ENCODE data around the gene ALK. TPM values are rescaled to one million over a fixed set of nuclear protein-coding genes. Genes with fewer than 3 reads are reported as not detected.
A peak's percentile ranks its signal among the peaks of the same experiment; 100 is the strongest.

ALK gene
- 0.03 TPM for polyA plus RNA-seq (2013, experiment 1 of 2)
- 0.01 TPM for polyA plus RNA-seq (2013, experiment 2 of 2)

DNA sequence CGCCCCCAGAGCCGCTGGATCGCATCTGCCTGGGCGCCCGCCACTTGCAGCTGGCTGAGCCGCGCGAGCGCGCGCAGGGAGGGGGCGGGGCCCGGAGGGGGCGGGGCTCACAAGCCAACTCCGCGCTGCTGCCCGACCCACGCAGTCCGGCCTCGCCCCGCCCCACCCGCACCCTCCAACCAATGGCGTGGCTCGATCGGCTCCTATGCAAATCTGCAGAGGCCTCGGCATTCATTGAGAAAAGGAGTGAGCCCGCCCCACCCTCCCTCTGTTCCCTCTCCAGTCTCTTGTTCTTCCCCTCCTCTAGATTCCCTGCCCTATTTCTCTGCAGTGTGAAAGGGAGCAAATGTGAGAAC lies at the start of gene ALK:
ALK (minus strand) TSS at position 27 of the 356 bp plus-strand sequence. CDS start 927 bp downstream, outside the sequence.
- H4K8ac ChIP-seq (ENCODE audit: low read depth, low read length): no peak within 1 kb of the TSS
- peaks cover 0 to 24% (median 3%) of the 10 kb centered on the region in 3 experiments for H3K27me3 ChIP-seq (ENCODE audit: control insufficient read depth in 3 of 3, insufficient read depth in 3 of 3, low read depth in 1 of 3, low read length in 3 of 3)
- peaks cover 12 to 30% of the 10 kb centered on the region in 2 donors for H3K4me1 ChIP-seq (ENCODE audit: control insufficient read depth in 2 of 2, insufficient read depth in 1 of 2, low read depth in 1 of 2, low read length in 2 of 2)
- no peak within 1 kb of the TSS for H2BK5ac ChIP-seq (ENCODE audit: low read length)
- H2BK12ac ChIP-seq (ENCODE audit: low read length): no peak within 1 kb of the TSS
- no CpG with 5 or more reads among the region's 27 CpGs for WGBS, 2 donors (ENCODE audit: extremely low coverage in 2 of 2, insufficient read length in 2 of 2, insufficient replicate concordance in 1 of 2)
- no peak within 1 kb of the TSS for H2BK15ac ChIP-seq (ENCODE audit: low read length)
- H3K4ac ChIP-seq (ENCODE audit: low read length): no peak within 1 kb of the TSS
- no peaks in the 10 kb centered on the region for H3K79me1 ChIP-seq (ENCODE audit: low read depth, low read length)
- H3K27ac ChIP-seq (replicated peaks; ENCODE audit: low read length): no peak within 1 kb of the TSS
- peak within 1 kb of the TSS; percentile 63 for H3K18ac ChIP-seq (ENCODE audit: low read length)
- H3K4me3 ChIP-seq (ENCODE audit: low read length in 2 of 2): peak within 1 kb of the TSS; percentile 63 to 79
- peak within 1 kb of the TSS; percentile 92 for H2AFZ ChIP-seq (ENCODE audit: low read length)
- peak; percentile 95 for DNase-seq (ENCODE audit: low spot score)
- peak within 1 kb of the TSS; percentile 92 for H3K4me2 ChIP-seq (ENCODE audit: insufficient read depth, low read length, poor library complexity, severe bottlenecking)
- H3K23ac ChIP-seq (ENCODE audit: low read depth, low read length, poor library complexity): peak within 1 kb of the TSS; percentile 57
- H2AK5ac ChIP-seq (ENCODE audit: low read depth, low read length): no peak within 1 kb of the TSS
- peak within 1 kb of the TSS; percentile 68 for H3K9ac ChIP-seq (ENCODE audit: low read depth, low read length, poor library complexity)
- no peak within 1 kb of the TSS for H4K91ac ChIP-seq (ENCODE audit: low read depth, low read length, poor library complexity)
- H2BK120ac ChIP-seq (ENCODE audit: low read depth, low read length): no peak within 1 kb of the TSS
- no peaks in the 10 kb centered on the region for H3K36me3 ChIP-seq (replicated peaks in 1 of 2; ENCODE audit: control insufficient read depth in 2 of 2, insufficient read depth in 2 of 2, low read length in 2 of 2)
- no peaks in the 10 kb centered on the region for H3K9me3 ChIP-seq (replicated peaks in 1 of 2; ENCODE audit: control insufficient read depth in 2 of 2, insufficient read depth in 1 of 2, low read depth in 1 of 2, low read length in 2 of 2)
- H3K14ac ChIP-seq (ENCODE audit: low read length): no peak within 1 kb of the TSS

DNA sequence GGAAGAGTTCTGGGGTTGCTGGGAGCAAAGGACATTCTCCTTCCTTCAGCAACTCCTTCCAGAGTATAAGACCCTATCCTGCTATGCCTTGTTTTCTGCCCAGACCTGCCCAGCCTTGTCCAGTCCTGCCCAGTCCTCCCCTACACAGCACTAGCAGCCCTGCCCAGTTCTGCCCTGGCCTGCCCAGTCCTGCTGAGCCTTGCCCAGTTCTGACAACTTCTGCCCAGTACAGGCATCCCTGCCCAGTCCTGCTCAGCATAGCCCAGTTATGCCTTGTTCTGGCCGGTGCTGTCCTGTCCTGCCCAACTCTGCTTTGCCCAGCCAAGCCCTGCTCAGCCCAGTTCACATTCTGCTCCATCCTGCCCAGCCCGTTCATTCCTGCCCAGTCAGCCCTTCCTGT lies 44.9 kb upstream of the ALK start:
- WGBS, 2 donors (ENCODE audit: extremely low coverage in 2 of 2, insufficient read length in 2 of 2, insufficient replicate concordance in 1 of 2): no CpG with 5 or more reads among the region's 2 CpGs
- Histone ChIP-seq H2BK15ac (ENCODE audit: low read length) (no peak overlapping the region), H3K4ac (ENCODE audit: low read length) (peak overlapping the region; percentile 38), H3K9me3 (replicated peaks in 1 of 2; ENCODE audit: control insufficient read depth in 2 of 2, insufficient read depth in 1 of 2, low read depth in 1 of 2, low read length in 2 of 2) (no peaks in the 10 kb centered on the region), H2BK12ac (ENCODE audit: low read length) (no peak overlapping the region), H2BK5ac (ENCODE audit: low read length) (no peak overlapping the region), H3K27ac (replicated peaks; ENCODE audit: low read length) (no peak overlapping the region), H3K18ac (ENCODE audit: low read length) (peak overlapping the region; percentile 88), H3K14ac (ENCODE audit: low read length) (peak overlapping the region; percentile 86), H3K27me3 (ENCODE audit: control insufficient read depth in 3 of 3, insufficient read depth in 3 of 3, low read depth in 1 of 3, low read length in 3 of 3) (peaks cover 0 to 19% (median 0%) of the 10 kb centered on the region in 3 experiments), H3K4me3 (ENCODE audit: low read length in 2 of 2) (peak overlapping the region in 1 of 2 donors; percentile 40), H3K4me1 (ENCODE audit: control insufficient read depth in 2 of 2, insufficient read depth in 1 of 2, low read depth in 1 of 2, low read length in 2 of 2) (no peaks in the 10 kb centered on the region), H2AK5ac (ENCODE audit: low read depth, low read length) (peak overlapping the region; percentile 37), H4K8ac (ENCODE audit: low read depth, low read length) (no peak overlapping the region), H3K23ac (ENCODE audit: low read depth, low read length, poor library complexity) (peak overlapping the region; percentile 38), H2BK120ac (ENCODE audit: low read depth, low read length) (no peak overlapping the region), H3K79me1 (ENCODE audit: low read depth, low read length) (no peaks in the 10 kb centered on the region), H3K36me3 (replicated peaks in 1 of 2; ENCODE audit: control insufficient read depth in 2 of 2, insufficient read depth in 2 of 2, low read length in 2 of 2) (no peaks in the 10 kb centered on the region), H2AFZ (ENCODE audit: low read length) (no peak overlapping the region), H3K4me2 (ENCODE audit: insufficient read depth, low read length, poor library complexity, severe bottlenecking) (no peak overlapping the region), H3K9ac (ENCODE audit: low read depth, low read length, poor library complexity) (peak overlapping the region; percentile 22), H4K91ac (ENCODE audit: low read depth, low read length, poor library complexity) (no peak overlapping the region)
- DNase-seq (ENCODE audit: low spot score): no peak

DNA sequence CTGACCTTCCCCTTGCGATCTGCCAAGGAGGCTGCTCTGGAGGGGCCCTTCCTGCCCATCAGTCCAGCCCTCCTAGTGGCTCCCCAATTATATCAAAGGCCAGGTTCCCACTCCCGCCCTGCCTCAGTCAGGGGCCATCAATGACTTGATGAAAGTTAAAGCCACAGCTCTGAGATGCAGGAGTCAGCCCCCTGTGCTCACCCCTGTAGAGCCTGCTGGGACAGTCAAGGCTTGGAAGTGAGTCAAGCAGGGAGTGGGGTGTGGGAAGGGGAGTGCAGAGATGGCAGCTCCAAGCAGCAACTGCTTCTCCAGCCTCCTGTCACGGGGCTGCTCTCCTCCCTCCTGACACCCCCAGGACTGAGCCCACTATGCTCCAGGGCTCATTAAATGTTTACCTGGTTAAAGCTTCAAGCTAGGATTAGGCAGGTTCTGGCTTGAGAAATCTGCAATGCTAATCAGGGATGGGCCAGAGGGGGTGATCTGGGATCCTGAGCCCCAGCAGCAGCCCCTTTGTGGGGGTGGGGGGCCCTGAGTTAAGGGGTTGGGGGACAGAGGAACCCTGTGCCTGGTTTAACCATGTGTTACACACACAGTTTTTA lies 42.7 kb upstream of the ALK start:
- Histone ChIP-seq H3K18ac (ENCODE audit: low read length) (no peak overlapping the region), H3K9ac (ENCODE audit: low read depth, low read length, poor library complexity) (no peak overlapping the region), H3K4me2 (ENCODE audit: insufficient read depth, low read length, poor library complexity, severe bottlenecking) (no peak overlapping the region), H4K91ac (ENCODE audit: low read depth, low read length, poor library complexity) (no peak overlapping the region), H4K8ac (ENCODE audit: low read depth, low read length) (no peak overlapping the region), H2AFZ (ENCODE audit: low read length) (no peak overlapping the region), H2BK15ac (ENCODE audit: low read length) (no peak overlapping the region), H3K27me3 (ENCODE audit: control insufficient read depth in 3 of 3, insufficient read depth in 3 of 3, low read depth in 1 of 3, low read length in 3 of 3) (peaks cover 0 to 23% (median 0%) of the 10 kb centered on the region in 3 experiments), H3K23ac (ENCODE audit: low read depth, low read length, poor library complexity) (no peak overlapping the region), H3K14ac (ENCODE audit: low read length) (no peak overlapping the region), H3K27ac (replicated peaks; ENCODE audit: low read length) (no peak overlapping the region), H3K4ac (ENCODE audit: low read length) (no peak overlapping the region), H3K79me1 (ENCODE audit: low read depth, low read length) (no peaks in the 10 kb centered on the region), H3K9me3 (replicated peaks in 1 of 2; ENCODE audit: control insufficient read depth in 2 of 2, insufficient read depth in 1 of 2, low read depth in 1 of 2, low read length in 2 of 2) (no peaks in the 10 kb centered on the region), H3K4me1 (ENCODE audit: control insufficient read depth in 2 of 2, insufficient read depth in 1 of 2, low read depth in 1 of 2, low read length in 2 of 2) (no peaks in the 10 kb centered on the region), H3K4me3 (ENCODE audit: low read length in 2 of 2) (no peak overlapping the region), H2BK5ac (ENCODE audit: low read length) (no peak overlapping the region), H3K36me3 (replicated peaks in 1 of 2; ENCODE audit: control insufficient read depth in 2 of 2, insufficient read depth in 2 of 2, low read length in 2 of 2) (no peaks in the 10 kb centered on the region), H2BK120ac (ENCODE audit: low read depth, low read length) (no peak overlapping the region), H2AK5ac (ENCODE audit: low read depth, low read length) (no peak overlapping the region), H2BK12ac (ENCODE audit: low read length) (no peak overlapping the region)
- no CpG with 5 or more reads among the region's 3 CpGs for WGBS, 2 donors (ENCODE audit: extremely low coverage in 2 of 2, insufficient read length in 2 of 2, insufficient replicate concordance in 1 of 2)
- DNase-seq (ENCODE audit: low spot score): no peak

DNA sequence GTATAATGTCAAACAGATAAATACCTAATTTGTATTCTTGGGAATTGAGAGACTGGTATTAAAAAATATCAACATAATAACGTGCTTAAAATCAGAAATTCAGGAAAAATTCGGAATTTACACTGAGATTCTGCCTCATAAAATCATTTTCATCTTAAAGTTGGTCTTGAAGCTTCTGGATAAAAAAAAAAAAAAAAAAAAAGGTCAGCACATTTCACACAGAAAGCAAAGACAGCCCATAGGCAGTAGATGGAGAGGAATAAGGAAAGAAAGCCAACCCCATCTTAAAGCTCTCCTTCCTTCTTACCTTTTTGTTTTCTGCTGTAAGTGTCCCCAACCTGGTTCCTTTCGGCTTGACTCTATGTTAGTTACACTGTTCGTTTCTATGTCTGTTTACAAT lies 41.5 kb upstream of the ALK start:
- Histone ChIP-seq H2AFZ (ENCODE audit: low read length) (no peak overlapping the region), H3K23ac (ENCODE audit: low read depth, low read length, poor library complexity) (no peak overlapping the region), H4K91ac (ENCODE audit: low read depth, low read length, poor library complexity) (no peak overlapping the region), H3K79me1 (ENCODE audit: low read depth, low read length) (no peaks in the 10 kb centered on the region), H3K4me1 (ENCODE audit: control insufficient read depth in 2 of 2, insufficient read depth in 1 of 2, low read depth in 1 of 2, low read length in 2 of 2) (no peaks in the 10 kb centered on the region), H3K4me2 (ENCODE audit: insufficient read depth, low read length, poor library complexity, severe bottlenecking) (no peak overlapping the region), H3K4ac (ENCODE audit: low read length) (no peak overlapping the region), H4K8ac (ENCODE audit: low read depth, low read length) (no peak overlapping the region), H3K27ac (replicated peaks; ENCODE audit: low read length) (no peak overlapping the region), H3K36me3 (replicated peaks in 1 of 2; ENCODE audit: control insufficient read depth in 2 of 2, insufficient read depth in 2 of 2, low read length in 2 of 2) (no peaks in the 10 kb centered on the region), H3K18ac (ENCODE audit: low read length) (no peak overlapping the region), H2AK5ac (ENCODE audit: low read depth, low read length) (no peak overlapping the region), H3K4me3 (ENCODE audit: low read length in 2 of 2) (no peak overlapping the region), H2BK12ac (ENCODE audit: low read length) (no peak overlapping the region), H3K14ac (ENCODE audit: low read length) (no peak overlapping the region), H3K9ac (ENCODE audit: low read depth, low read length, poor library complexity) (no peak overlapping the region), H2BK5ac (ENCODE audit: low read length) (no peak overlapping the region), H3K27me3 (ENCODE audit: control insufficient read depth in 3 of 3, insufficient read depth in 3 of 3, low read depth in 1 of 3, low read length in 3 of 3) (peaks cover 0 to 21% (median 0%) of the 10 kb centered on the region in 3 experiments), H3K9me3 (replicated peaks in 1 of 2; ENCODE audit: control insufficient read depth in 2 of 2, insufficient read depth in 1 of 2, low read depth in 1 of 2, low read length in 2 of 2) (no peaks in the 10 kb centered on the region), H2BK120ac (ENCODE audit: low read depth, low read length) (no peak overlapping the region), H2BK15ac (ENCODE audit: low read length) (no peak overlapping the region)
- no peak for DNase-seq (ENCODE audit: low spot score)
- no CpG with 5 or more reads among the region's 4 CpGs for WGBS, 2 donors (ENCODE audit: extremely low coverage in 2 of 2, insufficient read length in 2 of 2, insufficient replicate concordance in 1 of 2)

Measured in neuronal stem cell (in vitro differentiated cells).